ENCODE data around the gene TRMT11. TPM values are rescaled to one million over a fixed set of nuclear protein-coding genes. Genes with fewer than 3 reads are reported as not detected.

TRMT11 gene
- total and polyA plus RNA-seq, 8 donors, result 7.0 to 124 (median 49.9) TPM

- Histone ChIP-seq H3K36me3 (no peaks in the 10 kb centered on the region), H3K27me3 (no peaks in the 10 kb centered on the region), H3K4me1 (peaks cover 0 to 15% (median 10%) of the 10 kb centered on the region in 4 donors), H3K27ac (peak overlapping the region in 3 of 5 donors; percentile 16 to 34 (median 27)), H3K9me3 (no peaks in the 10 kb centered on the region), H3K4me3 (no peak overlapping the region)
- no peak for TF ChIP-seq POLR2A (IDR thresholded peaks at IDR 0.05)
- TF ChIP-seq POLR2AphosphoS5 (IDR thresholded peaks at IDR 0.05), result peak in 2 of 3 donors; percentile 54 to 56
- no peak for TF ChIP-seq CTCF (IDR thresholded peaks at IDR 0.05)
- TF ChIP-seq EP300 (IDR thresholded peaks at IDR 0.05), result no peak
- peak in 1 of 2 donors; percentile 26 for DNase-seq
- 77 to 95% (median 86%) methylated on average over 11 of the region's 11 CpGs for WGBS, 5 donors
- intact Hi-C loops (cut with DNase I; ENCODE audit: low total_unique reads), result no loop called here
Measured at GRCh38 chr6:126077810-126078776, 91.8 kb downstream of the TRMT11 start.

DNA sequence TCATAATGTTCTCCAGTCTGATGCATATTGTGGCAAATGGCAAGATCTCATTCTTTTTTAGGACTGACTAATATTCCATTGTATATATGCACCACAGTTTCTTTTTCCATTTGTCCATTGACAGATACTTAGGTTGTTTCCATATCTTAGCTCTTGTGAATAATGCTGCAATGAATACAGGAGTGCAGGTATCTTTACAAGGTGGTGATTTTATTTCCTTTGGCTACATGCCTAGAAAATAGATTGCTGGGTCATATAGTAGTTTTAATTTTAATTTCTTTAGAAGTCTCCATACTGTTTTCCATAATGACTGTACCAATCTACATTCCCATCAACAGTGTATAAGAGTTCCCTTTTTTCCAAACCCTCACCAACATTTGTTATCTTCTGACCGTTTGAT is 97.5 kb downstream of the TRMT11 start:
- intact Hi-C loops (cut with DNase I; ENCODE audit: low total_unique reads), result no loop called here
- Histone ChIP-seq H3K27ac (no peak overlapping the region), H3K27me3 (no peaks in the 10 kb centered on the region), H3K9me3 (no peaks in the 10 kb centered on the region), H3K36me3 (no peaks in the 10 kb centered on the region), H3K4me3 (no peak overlapping the region), H3K4me1 (no peaks in the 10 kb centered on the region)
- TF ChIP-seq CTCF (IDR thresholded peaks at IDR 0.05) (no peak), POLR2A (IDR thresholded peaks at IDR 0.05) (no peak), EP300 (IDR thresholded peaks at IDR 0.05) (no peak), POLR2AphosphoS5 (IDR thresholded peaks at IDR 0.05) (no peak)
- no peak for DNase-seq
- whole genome bisulfite sequencing, 5 donors, result 72 to 88% (median 85%) methylated on average over 1 of the region's 1 CpG

- WGBS, 5 donors, result 69 to 72% (median 69%) methylated on average over 3 of the region's 3 CpGs
Measured at GRCh38 chr6:126086560-126086959, 100.2 kb downstream of the TRMT11 start.

More at GRCh38 chr6:126086560-126086959, 100.2 kb downstream of the TRMT11 start:
- Histone ChIP-seq H3K4me1 (no peaks in the 10 kb centered on the region), H3K27me3 (no peaks in the 10 kb centered on the region), H3K4me3 (no peak overlapping the region), H3K9me3 (no peaks in the 10 kb centered on the region), H3K27ac (no peak overlapping the region), H3K36me3 (peaks cover 0 to 5% (median 0%) of the 10 kb centered on the region in 4 donors)
- no peak for DNase-seq
- intact Hi-C loops (cut with DNase I; ENCODE audit: low total_unique reads), result no loop called here
- TF ChIP-seq CTCF (IDR thresholded peaks at IDR 0.05), result no peak

Small RNA genes lying within 50 kb of the gene (small RNA-seq; reads per million reads assigned to genes)
- 0 reads per million in 4 donors for gene RNA5SP216

Other genes with a start within 250 kb of the TRMT11 start
- 1 to 10 TPM in 3 of 5 donors, not detected in 2; 1.0 to 1.7 (median 1.3) TPM for gene HEY2, start 236.9 kb upstream of the TRMT11 start, total RNA-seq
- gene HEY2, start 236.9 kb upstream of the TRMT11 start, polyA plus RNA-seq, result 1 to 10 TPM in 2 of 3 donors, under 1 TPM in 1; 0.83 to 3.8 (median 1.1) TPM
- gene NCOA7, start 195.6 kb upstream of the TRMT11 start, total RNA-seq, result 100 to 1,000 TPM in 1 of 5 donors, 10 to 100 TPM in 3, 1 to 10 TPM in 1; 1.2 to 131 (median 27.5) TPM
- gene NCOA7, start 195.6 kb upstream of the TRMT11 start, polyA plus RNA-seq, result 10 to 100 TPM; 13.7 to 26.0 (median 17.6) TPM
- 10 to 100 TPM in 4 of 5 donors, 1 to 10 TPM in 1; 9.9 to 36.0 (median 24.3) TPM for gene HINT3, start 29.8 kb upstream of the TRMT11 start, total RNA-seq
- 10 to 100 TPM in 2 of 3 donors, 1 to 10 TPM in 1; 9.3 to 28.9 (median 17.6) TPM for gene HINT3, start 29.8 kb upstream of the TRMT11 start, polyA plus RNA-seq